Forelimb muscle (tissue), 1 donor: ENCODE data around the gene NECTIN1. TPM values are rescaled to one million over a fixed set of nuclear protein-coding genes. Genes with fewer than 3 reads are reported as not detected.

Source experiments
- DNase-seq: peaks from one replicate; pipeline ENCODE4 v3.0.0-alpha.2; 2013; ENCODE audit warnings: low read depth
- polyA plus RNA-seq: library from polyadenylated mRNA; unstranded; fragments of 120-200 nt; gene quantifications from one replicate; pipeline ENCODE4 v1.2.1, GENCODE V29; 2013; ENCODE audit not compliant: insufficient read length

The NECTIN1 gene
- polyA plus RNA-seq, 1 donor: 20.0 TPM

DNA sequence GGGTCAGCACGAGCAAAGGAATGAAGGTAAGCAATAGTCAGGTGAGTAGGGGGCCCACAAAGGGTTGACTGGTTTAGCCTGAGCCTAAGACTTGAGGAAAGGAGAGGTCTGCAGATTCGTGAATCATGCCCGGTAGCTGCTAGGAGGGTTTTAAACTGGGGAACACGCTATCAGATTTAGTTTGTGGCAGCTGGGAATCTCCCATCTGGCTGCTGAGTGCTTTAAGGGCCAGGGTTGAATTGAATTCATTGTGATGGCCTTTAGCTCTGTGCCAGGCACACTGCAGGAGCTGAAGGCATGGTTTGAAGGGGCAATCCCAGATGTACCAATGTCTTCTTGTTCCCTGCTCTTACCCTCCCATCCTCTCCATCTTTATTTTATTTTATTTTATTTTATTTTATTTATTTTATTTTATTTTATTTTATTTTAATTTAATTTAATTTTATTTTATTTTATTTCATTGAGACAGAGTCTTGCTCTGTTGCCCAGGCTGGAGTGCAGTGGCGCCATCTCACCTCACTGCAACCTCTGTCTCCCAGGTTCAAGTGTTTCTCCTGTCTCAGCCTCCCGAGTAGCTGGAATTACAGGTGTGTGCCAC, 1.9 kb upstream of the NECTIN1 start:
- DNase-seq: no peak

DNA sequence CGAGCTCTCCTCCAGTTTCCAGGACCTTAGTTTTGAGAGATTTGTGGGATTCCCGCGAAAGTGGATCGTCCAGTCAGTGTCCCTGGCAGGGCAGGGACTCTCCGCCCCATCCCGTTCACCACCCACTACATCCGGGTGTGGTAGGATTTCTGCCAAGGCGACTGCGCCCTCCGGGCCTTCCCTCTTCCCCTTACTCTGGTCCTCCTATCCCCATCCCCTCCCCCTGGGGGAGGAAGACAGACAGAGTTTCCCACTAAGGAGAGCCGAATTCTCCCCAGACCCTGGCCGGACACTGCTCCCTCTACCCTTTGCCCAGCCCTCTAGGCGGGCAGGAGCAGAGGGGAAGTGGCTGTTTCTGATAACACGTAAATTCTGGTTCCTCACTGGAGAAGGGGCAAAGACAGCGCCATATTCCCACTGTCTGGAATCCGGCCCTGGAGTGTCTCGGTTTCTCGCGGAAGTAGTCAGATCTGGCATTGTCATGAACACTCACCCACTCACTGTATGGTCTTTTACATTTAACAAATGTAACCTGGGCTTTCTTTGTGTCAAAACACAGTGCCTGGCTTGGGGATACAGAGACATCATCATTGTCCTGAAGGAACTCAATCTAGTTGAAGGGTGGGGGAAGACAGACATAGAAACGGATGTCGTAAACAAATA, 1.1 kb upstream of the NECTIN1 start:
- no peak for DNase-seq

DNA sequence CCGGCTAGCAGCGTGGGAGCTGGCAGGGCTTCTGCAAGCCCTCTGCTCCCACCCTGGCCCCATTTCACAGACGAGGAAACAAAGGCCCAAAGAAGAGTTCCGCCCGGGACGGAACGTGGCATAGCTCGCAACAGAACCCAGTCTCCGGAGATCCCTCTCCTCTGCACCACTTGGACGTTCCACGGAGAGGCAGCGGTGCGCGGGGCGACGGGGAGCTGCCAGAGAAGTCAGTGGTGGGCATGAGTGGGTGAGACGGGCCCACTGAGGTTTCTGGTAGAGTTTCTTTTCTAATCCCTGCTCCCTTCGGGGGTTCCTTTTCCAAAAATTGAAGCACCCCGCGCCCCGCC, 554 bp upstream of the NECTIN1 start:
- DNase-seq: no peak

DNA sequence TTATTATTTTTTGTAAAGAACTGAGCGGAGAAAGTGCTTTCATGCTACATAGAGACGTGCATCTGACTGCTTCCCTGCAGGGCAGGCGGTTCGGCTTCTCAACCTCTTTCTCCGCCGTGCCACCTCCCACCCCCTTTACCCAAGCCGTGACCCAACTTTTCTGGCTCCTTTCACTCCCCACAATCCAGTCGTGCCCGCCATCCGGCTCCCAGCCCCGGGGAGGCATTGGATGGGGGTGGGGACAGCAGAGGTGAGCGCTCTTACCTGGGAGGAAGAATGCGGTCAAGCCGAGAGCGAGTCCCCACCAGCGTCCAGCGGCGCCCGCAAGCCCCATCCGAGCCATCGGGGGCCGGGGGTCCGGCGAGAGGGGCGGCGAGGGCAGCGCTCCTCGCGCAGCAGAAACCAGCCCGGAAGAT, 781 bp downstream of the NECTIN1 start:
- no peak for DNase-seq

DNA sequence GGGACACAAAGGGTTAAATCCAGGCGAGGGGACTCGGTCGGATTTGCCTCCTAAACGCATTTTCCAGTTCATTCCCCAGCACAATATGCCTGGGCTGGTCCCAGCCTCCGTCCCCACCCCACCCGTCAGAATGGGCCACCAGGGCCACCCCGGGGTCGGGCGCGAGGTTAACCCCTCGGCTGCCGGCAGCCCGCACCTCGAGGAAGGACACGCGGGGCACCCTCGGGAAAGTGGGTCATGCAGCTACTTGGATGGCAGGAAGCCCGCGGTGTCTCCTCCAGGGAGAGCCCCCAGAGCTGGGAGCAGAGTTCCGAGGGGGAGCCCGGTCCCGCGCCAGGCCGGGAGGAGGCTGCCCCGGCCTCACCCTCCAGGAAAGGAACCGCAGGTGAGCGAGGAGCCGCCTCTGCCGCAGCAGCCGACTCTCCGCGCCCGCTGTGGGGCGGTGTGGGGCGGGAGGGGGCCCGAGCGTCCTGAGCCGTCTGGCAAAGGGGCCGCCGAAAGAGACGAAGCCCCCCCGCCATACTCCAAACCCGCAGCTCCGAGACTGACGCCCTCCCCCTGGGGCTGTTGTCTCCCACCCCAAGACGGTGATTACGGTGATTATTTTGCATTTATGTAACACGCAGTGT, 1.4 kb downstream of the NECTIN1 start:
- DNase-seq: no peak

DNA sequence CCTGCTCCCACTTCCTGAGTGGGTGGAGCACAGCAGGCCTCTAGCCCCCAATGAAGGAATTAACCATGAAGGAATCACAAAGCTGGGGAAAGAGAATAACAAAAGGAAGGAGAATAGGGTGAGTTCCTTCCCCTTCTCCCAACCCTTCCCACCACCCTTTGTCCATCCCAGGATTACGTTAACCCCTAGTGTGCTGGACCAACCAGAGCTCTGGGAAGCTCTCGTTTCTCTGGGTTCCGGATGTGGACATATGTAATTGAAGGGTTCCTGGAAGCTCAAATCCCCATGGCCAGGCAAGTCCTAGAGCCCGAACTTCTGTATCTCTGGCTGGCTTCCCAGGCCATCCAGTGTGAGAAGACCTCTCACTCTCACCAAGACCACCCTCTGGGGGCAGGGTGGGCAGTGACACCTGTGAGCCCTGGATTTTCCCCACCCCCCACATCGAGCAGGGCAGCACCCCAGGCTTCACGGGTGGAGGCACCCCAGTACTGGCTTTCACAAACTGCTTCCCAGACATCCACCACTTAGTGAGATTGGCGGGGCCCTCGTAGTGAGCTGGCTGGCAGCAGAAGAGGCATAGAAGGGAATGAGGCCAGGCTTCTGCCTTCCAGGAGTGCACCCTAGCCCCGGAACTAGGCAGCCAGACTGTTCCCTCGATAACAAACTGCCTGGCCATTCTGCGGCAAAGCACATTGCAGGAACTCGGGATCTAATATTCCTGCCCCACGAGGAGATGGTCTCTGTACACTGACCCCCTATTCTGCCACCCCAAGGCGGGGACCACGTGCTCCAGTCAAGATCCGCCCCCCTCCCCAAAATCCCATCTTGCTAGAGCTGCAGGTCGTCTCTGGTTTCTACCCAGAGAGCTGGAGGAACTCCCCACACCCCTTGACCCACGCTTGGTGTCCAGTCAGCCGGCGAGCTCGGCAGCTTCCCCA, 2.1 kb downstream of the NECTIN1 start:
- no peak for DNase-seq

DNA sequence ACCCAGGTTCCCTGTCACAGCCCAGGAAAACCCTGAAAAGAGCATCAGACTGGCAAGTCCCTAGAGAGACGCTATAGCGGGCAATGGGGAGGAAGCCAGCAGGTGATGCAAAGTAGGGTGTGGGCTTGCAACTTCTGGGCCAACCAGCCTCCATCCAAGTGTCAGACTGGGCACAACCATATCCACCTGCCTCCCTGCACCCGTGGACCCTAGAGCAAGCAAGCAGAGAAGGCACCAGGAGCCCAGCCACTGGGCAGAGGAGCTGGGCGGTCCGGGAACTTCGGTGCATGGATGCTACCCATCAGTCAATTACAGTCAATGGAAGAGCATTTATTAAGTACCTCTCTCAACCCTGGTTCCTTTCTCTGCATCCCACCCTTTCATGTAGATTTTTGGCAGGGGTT, 2.8 kb downstream of the NECTIN1 start:
- no peak for DNase-seq

DNA sequence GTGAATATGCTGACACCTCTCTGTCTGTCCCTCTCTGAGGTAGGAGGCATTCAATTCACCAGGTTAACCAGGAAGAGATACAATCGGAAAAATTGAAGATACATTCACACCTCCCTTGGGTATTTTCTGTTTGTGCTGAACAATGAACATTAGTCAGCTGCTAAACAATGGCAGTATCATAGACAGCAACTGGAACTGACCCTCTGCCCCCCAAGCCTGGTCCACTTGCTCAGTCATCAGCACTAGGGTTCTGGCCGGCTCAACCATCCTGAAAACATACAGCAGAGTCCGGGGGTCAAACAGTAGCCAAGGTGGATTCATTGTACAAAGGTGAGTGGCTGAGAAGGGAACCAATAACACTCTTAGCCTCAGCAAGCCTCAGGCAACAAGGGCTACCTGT, 4.0 kb downstream of the NECTIN1 start:
- no peak for DNase-seq

DNA sequence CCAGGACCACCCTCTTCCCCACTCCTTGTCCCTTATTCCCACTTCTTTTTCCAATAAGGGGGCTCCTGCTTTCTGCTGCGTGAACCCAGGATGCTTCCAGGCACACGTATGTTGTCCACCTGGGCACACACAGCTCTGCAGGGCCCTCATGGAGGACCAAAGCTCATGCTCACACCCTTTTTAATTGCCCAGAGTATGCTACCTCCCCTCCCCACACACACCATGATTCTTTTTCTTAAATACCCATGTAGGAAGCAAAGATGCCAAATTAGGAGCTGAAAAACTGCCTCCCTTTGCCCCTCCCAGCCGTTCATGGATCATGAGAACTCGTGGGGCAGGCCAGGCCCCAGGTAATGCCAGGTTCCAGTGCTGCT, 5.1 kb downstream of the NECTIN1 start:
- no peak for DNase-seq

DNA sequence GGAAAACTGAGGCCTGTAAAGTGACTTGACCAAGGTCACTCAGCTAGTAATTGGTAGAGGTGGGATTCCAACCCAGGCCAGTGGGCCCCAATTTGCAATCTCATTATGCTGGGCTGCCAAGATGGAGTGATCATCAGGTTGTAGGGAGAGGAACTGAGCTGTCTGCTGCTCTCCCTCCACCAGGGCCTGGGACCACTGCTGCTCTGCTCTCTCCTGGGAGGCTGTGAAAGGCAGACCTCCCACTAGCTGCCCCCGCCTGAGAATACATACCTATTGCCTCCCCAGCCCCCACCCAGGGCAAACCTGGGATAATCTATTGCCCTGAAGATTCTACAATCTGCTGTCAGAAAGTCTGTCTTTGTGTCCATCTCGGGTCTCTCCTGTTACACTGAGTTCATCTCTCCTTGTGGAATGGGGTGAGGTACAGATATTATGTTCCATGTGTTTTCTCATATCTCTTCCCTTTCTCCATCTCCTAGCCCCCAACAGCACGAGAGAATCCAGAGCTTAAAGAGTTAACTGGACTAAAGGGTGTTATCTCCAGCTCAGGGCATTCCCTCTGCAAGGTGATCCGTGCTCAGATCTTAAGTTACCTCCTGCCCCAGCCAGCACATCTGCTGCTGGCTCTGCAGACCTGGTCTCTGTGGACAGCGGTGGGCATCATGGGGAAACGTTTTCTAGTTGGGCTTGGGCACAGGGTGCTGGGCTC, 5.6 kb downstream of the NECTIN1 start:
- no peak for DNase-seq

DNA sequence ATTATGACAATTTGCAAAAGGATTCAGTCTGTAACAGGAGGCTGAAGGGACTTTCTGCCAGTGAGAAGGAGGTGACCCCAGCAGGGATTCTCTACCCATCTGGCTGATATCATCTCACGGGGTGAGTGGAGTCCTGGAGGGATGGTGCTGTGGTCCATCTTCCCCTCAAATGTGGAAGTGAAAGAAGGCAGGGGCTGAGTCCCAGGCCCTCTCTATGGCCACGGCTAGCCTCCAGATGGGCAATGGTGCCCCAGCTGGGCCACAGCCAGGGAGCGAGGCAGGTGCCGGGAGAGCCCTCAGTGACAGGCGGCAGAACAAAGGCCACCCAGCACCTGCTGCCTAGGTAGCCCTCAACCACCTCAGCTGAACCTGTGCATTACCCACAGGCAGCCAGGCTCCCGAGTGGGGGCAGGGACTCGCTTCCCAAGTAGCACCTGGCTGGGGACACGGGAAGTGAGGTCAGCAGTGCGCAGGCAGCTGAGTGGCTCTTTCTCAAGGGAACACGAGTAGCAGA, 6.7 kb downstream of the NECTIN1 start:
- DNase-seq: no peak

DNA sequence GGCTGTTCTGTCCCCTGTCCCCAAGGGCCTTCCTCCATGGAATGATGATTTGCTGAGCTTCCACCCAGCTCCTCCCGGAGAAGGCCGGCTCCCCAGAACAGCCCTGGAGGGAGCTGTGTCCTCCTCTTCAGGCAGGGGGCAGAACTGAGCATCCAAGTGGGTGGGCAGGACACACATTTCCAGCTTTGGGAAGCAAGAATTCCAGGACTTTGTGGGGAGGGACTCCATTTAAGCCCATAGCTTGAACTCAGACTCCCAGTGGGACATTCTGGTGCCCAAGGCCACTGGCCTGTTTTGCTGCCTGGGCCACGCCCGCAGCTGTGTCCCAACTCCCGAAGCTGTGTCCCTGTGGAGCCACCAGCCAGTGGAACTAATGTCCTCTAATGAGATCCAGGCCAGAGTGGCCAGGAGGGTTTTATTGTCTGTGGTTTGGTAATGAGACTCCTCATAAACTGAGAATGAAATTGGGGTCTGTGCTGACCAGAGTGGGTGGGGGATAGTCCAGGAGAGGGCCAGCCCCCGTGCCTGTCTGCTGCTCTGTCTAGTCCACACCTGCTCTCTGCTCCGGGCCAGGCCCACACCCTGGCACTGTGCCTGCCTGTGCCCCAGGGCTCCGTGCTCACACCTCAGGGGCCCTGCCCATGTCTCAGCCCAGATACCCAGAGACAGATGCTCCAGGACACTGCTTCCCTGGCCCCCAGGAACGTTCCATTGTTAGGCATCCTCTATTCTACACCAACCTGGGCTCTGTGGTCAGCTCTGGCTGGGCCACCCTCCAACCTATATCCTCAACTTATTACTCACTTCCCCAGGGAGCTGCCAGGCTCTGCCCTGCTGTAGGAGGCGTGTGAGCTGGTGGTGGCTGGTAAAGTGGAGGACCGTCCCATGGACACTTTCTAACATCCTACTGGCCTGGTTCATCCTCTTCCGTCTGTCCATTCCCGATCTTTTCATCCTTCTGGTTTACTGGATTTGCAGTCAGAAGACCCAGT, 7.6 kb downstream of the NECTIN1 start:
- no peak for DNase-seq

DNA sequence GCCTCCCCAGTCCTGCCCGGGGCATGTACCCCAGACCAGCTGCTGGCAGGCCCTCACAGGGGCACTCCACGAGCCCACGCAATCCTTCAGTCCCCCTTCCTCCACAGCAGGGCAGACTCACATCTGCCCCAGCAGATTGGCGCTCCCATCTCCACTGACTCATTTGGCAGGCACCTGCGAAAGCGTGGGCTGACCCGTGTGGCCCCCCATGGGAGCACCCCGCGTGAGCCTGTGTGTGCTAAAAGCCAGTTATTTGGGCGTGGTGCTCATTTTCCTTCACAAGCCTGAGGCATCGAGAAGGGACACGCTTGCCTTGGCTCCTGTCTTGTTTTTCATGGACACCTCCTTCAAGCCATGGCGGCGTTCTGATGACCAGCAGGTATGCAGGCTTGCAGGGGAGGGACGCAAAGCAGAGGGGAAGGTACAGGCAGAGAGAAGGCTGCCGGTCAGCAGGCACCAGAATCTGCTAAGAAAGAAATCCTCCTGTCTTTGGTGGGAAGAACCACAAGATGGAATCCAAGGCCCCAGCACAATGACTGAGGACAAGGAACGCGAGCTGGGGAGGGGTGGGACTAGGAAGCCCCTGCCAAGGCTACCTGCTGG, 8.6 kb downstream of the NECTIN1 start:
- no peak for DNase-seq

DNA sequence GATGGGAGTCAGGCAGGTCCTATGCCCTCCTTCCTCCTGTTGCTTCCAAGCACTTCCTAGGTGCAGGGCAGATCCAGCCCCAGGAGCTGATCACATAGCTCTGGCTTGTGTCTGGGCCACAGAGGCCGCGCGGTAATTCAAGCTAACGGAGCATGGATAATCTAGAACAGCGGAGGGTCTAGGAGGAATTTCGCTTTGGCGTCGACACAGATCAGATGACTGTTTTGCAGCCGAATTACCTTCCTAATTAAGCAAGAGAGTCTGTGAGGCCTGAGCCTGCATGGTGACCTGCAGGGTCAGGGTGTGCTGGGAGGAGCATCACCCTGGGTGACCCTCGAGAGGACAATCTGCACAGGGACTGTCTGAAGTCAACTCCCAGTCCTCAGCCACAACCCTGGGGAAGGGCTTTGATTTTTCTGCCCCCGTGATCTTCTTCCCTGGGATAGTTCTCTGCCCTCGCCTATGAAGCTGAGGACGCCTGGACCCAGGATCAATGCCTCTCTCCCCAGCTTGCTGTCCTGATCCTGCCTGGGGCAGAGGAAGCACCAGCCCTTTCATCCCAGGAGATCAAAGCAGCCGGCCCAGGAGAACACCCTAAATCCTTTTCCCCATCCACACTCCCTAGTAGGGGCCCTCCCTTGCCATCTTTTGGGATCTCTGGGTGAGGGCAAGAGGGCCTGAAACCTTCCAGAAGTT, 11.0 kb downstream of the NECTIN1 start:
- DNase-seq: no peak

DNA sequence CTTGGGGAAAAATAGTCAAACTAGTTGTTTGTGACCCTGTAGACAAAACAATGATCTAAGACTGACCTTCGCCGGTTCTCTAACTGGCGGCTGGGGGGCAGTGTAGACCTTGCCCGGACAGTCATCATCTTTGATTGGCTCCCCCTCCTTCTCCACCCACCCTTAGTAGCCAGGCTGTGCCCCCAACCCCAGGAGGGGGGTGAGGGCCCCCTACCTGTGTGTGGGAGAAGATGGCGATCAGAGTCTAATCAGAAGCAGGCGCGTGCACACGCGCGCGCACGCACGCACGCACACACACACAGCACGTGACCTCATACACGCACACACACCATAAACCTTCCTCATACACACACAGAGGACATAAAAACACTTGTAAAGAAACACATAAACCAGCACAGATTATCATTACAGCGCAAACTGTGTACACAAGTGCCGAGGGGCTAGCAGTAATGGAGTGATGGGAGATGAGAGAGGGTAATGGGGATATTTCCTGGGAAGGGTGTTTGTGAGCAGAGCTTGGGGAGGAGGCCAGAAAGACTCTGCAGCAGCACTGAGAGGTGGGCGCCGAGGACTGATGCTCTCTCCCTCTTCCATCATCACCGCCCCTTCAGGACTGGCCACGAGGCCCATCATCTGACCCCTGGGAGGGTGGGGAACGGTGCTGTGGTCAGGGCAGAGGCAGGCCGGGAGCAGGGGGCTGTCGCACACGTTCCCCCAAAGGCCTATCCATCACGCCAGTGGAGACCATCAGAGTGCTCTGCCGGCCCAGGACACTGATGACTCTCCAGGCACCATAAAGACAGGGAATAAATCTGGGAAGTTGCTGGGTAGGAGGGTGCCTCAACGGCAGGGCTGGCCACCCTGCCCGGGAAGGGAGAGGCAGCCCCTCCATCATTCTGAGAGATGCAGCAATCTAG, 12.2 kb downstream of the NECTIN1 start:
- DNase-seq: no peak

DNA sequence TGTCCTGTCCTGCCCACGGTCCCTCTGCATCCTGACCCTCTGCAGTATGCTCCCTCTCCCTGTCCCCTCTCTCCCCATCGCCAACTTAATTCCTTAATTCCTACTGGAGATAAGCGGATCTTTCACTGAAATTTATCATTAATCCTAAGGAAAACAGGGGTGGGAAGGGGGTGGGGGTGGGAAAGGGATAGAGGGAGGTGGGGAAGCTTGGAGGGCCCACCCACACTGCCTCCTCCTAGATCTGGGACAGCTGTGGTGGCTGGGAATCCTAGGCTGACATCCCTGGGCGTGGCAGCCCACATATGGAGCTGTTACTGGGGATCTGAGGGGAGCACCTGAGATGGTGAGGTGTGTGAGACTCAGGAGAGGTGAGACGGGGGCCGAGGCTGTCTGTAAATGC, 14.4 kb downstream of the NECTIN1 start:
- DNase-seq: no peak

DNA sequence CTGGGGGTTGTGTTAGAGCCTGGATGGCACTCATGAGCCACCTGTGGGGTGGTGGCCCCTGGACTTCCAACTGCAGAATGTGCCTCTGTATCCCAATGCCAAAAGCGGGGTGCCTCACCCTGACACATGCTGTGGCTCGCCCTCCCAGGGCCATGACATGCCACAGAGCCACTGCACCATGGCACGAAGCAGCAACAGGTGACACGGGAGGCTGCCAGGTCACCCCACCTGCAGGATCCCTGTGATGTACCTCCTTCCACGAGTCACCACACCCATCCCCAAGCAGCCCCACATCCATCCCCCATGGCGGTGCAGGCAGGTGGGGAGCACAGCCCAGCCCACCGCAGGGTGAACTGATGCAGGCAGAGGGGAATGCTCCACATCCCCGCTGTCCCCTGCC, 14.8 kb downstream of the NECTIN1 start:
- DNase-seq: no peak

DNA sequence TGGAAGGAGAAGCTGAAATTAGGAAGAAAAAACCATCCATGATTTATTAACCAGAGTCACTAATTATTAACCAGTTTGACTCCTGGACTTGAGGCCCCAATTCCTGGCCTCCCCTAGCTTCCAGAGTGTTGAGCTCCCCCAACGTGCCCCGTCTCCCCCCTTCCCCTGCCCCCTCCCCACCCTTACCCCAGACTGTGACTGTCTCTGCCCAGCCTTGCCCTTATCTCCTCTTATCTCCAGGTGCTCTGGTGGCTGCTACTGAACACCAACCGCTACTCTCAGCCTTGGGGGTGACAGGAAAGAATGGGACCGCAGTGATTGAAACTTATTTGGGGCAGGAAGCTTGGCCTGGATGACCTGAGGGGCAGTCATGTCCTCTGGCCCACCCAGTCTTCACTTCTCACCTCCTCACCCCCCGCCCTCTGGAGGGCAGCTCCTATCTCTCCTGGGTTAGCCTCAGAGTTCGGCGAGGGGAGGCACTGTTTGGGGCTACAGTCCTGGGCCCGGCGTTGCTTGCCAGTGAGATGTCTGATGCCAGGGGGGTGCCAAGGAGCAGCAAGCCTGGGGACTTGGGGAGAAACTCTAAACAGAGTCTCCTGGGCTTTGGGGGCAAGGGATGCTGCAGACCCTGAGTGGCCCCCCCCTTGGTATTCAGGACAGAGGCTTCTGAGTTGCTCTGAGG, 15.5 kb downstream of the NECTIN1 start:
- no peak for DNase-seq
